Naive thymus-derived CD4-positive, alpha-beta T cell (primary cell): ENCODE measurements around the gene C14orf132. TPM values are rescaled to one million over a fixed set of nuclear protein-coding genes. Genes with fewer than 3 reads are reported as not detected.
A peak's percentile ranks its signal among the peaks of the same experiment; 100 is the strongest.

Source experiments
- ATAC-seq: fragments of 150-1000 bp; cut with Tn5 transposase; 2 replicates; pipeline ENCODE4 v1.10.0; 2021; ENCODE audit warnings: mild to moderate bottlenecking, moderate library complexity
- CTCF ChIA-PET: fragments of 350-600 bp; sonication (Branson Sonifier 250); formaldehyde crosslinking; loops from one replicate; lab custom pipeline; 2021; ENCODE audit warnings: antibody characterized with exemption; lab: Charles Lee
- POLR2A ChIA-PET: fragments of 350-600 bp; sonication (Branson Sonifier 250); formaldehyde crosslinking; loops from one replicate; lab custom pipeline; 2021; ENCODE audit warnings: antibody characterized with exemption, inconsistent platforms; lab: Charles Lee
- DNase-seq, 9 donors: peaks; one replicate each; pipeline versions ENCODE4 v3.0.0 to v3.0.0-alpha.2; 2020 to 2022; ENCODE audit warnings: mixed read lengths in 1 of 9
- H3K27ac ChIP-seq: one replicate; pipeline ENCODE4 v1.7.0; 2013; ENCODE audit warnings: mild to moderate bottlenecking, low read depth, low read length, moderate library complexity
- H3K27me3 ChIP-seq, 2 donors: one replicate each; pipeline ENCODE4 v1.7.0; 2013; ENCODE audit warnings: low read length in 2 of 2, mild to moderate bottlenecking in 2 of 2, moderate library complexity in 2 of 2; ENCODE audit not compliant: control insufficient read depth in 2 of 2, insufficient read depth in 2 of 2
- H3K36me3 ChIP-seq, 3 experiments: 1 replicate in 2 of 3; 2 replicates in 1 of 3; pipeline ENCODE4 v1.7.0; 2013; ENCODE audit warnings: low read length in 3 of 3, mild to moderate bottlenecking in 3 of 3, moderate library complexity in 1 of 3; ENCODE audit not compliant: insufficient read depth in 3 of 3, control insufficient read depth in 2 of 3
- H3K4me1 ChIP-seq, 2 donors: one replicate each; pipeline ENCODE4 v1.7.0; 2013; ENCODE audit warnings: low read length in 2 of 2, mild to moderate bottlenecking in 2 of 2, moderate library complexity in 1 of 2; ENCODE audit not compliant: control insufficient read depth in 2 of 2, insufficient read depth in 2 of 2
- H3K4me3 ChIP-seq: 2 replicates; pipeline ENCODE4 v1.7.0; 2013; ENCODE audit warnings: mild to moderate bottlenecking, low read length
- H3K9me3 ChIP-seq, 3 experiments: 1 replicate in 2 of 3; 2 replicates in 1 of 3; pipeline ENCODE4 v1.7.0; 2013; ENCODE audit warnings: low read length in 3 of 3; ENCODE audit not compliant: control insufficient read depth in 2 of 3
- H3K27ac Mint-ChIP-seq, 9 donors: one replicate each; pipeline ENCODE4 v1.8.0; 2020 to 2022; ENCODE audit warnings: mixed read lengths in 9 of 9, mild to moderate bottlenecking in 8 of 9, moderate library complexity in 5 of 9, inconsistent platforms in 2 of 9
- H3K27me3 Mint-ChIP-seq, 5 donors: one replicate each; pipeline ENCODE4 v1.8.0; 2021 to 2022; ENCODE audit warnings: mixed read lengths in 5 of 5, mild to moderate bottlenecking in 1 of 5
- H3K36me3 Mint-ChIP-seq, 5 donors: one replicate each; pipeline ENCODE4 v1.8.0; 2020 to 2022; ENCODE audit warnings: mixed read lengths in 5 of 5, mild to moderate bottlenecking in 3 of 5, inconsistent platforms in 1 of 5
- H3K4me1 Mint-ChIP-seq, 7 donors: one replicate each; pipeline ENCODE4 v1.8.0; 2020 to 2022; ENCODE audit warnings: mixed read lengths in 7 of 7, mild to moderate bottlenecking in 3 of 7, inconsistent platforms in 1 of 7
- H3K4me3 Mint-ChIP-seq, 10 donors: one replicate each; pipeline ENCODE4 v1.8.0; 2020 to 2022; ENCODE audit warnings: mild to moderate bottlenecking in 10 of 10, mixed read lengths in 10 of 10, moderate library complexity in 6 of 10, inconsistent platforms in 2 of 10
- H3K9me3 Mint-ChIP-seq, 11 donors: one replicate each; pipeline ENCODE4 v1.8.0; 2020 to 2022; ENCODE audit warnings: mixed read lengths in 11 of 11, mild to moderate bottlenecking in 4 of 11, inconsistent platforms in 1 of 11, moderate library complexity in 1 of 11
- intact Hi-C, 2 donors: fragments of 100-400 bp; cut with micrococcal nuclease; formaldehyde crosslinking; loops; one replicate each; pipeline ENCODE4 v1.15.1; 2023
- polyA plus RNA-seq, 2 donors: library from polyadenylated mRNA; unstranded; fragments of 300-500 nt; fragmentation: Illumina TruSeq; gene quantifications; one replicate each; pipeline ENCODE4 v1.2.3, GENCODE V29; 2021
- total RNA-seq, 6 experiments: library from RNA in 5 of 6; stranded (reverse) in 5 of 6; gene quantifications; 1 replicate in 5 of 6; 2 replicates in 1 of 6; pipeline ENCODE4 v1.2.3 and lab custom pipeline; 2021 to 2026

C14orf132 gene
- total and polyA plus RNA-seq, 7 experiments from 2014 or later, result 0.41 to 22.9 (median 7.2) TPM

DNA sequence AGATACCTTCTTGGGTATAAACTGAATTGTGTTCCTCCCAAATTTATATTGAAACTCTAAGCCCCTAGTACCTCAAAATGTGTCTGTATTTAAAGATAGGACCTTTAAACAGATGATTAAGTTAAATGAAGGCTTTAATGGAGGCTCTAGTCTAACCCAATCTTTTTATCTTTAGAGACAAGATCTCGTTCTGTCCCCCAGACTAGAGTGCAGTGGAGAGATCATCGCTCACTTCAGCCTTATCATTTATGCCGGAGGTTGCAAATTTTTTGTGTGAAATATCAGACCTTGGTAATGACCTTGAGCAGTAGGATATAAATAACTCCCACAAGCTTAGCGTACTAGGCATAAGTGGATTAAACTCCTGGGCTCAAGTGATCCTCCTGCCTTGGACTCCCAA is 81.8 kb downstream of the C14orf132 start:
- no peak for ATAC-seq
- H3K4me1 ChIP-seq, result peaks cover 6 to 31% of the 10 kb centered on the region in 2 donors
- Mint-ChIP-seq H3K4me1 (peaks cover 19 to 70% (median 63%) of the 10 kb centered on the region in 7 donors), H3K27me3 (no peaks in the 10 kb centered on the region), H3K4me3 (no peak overlapping the region), H3K27ac (peak overlapping the region in 1 of 9 donors; percentile 7), H3K9me3 (peaks cover 0 to 5% (median 0%) of the 10 kb centered on the region in 11 donors), H3K36me3 (no peaks in the 10 kb centered on the region)
- no peak for DNase-seq
- H3K9me3 ChIP-seq, result no peaks in the 10 kb centered on the region
- no peak overlapping the region for H3K27ac ChIP-seq
- no peaks in the 10 kb centered on the region for H3K36me3 ChIP-seq
- no peaks in the 10 kb centered on the region for H3K27me3 ChIP-seq
- ChIA-PET POLR2A (interaction anchor here (0.6 kb wide), 1 partner anchor 102 kb away, joined by 3 read pairs; no protein-coding TSS in a partner anchor), CTCF (interaction anchor here (1.3 kb wide), 1 partner anchor 17 kb away, joined by 4 read pairs; no protein-coding TSS in a partner anchor)
- H3K4me3 ChIP-seq, result no peak overlapping the region
- intact Hi-C loops, result loop anchor here in 1 of 2 donors (10.0 kb wide), 1 partner anchor 244 kb away; the partner anchor contains the start of genes ATG2B and GSKIP

GRCh38 chr14:96121660-96122395 is 82.7 kb downstream of the C14orf132 start:
- Mint-ChIP-seq H3K27ac (peak overlapping the region in 1 of 9 donors; percentile 15), H3K9me3 (peaks cover 0 to 5% (median 0%) of the 10 kb centered on the region in 11 donors)

DNA sequence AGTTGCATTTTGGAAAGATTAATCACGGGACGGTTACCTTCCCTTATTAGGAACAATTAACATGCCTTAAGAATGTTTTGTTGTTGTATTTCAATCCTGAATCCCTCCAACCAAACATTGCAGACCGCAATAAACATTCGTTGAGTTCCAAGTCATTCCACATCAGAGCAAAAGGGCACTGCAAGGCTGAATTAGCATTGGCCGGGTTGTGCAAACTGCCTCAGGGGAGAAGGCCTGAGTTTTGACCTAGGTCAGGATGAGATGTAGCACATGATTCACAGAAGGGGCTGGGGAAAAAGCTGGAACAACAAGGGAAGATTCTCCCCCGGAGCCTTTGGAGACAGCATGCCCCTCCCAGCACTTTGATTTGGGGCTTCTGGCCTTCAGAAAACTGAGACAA is 83.3 kb downstream of the C14orf132 start:
- intact Hi-C loops, result loop anchor here in 1 of 2 donors (10.0 kb wide), 1 partner anchor 242 kb away; the partner anchor contains the start of genes ATG2B and GSKIP
- Mint-ChIP-seq H3K9me3 (peaks cover 0 to 4% (median 0%) of the 10 kb centered on the region in 11 donors), H3K4me3 (no peak overlapping the region), H3K27me3 (no peaks in the 10 kb centered on the region), H3K36me3 (no peaks in the 10 kb centered on the region), H3K27ac (peak overlapping the region in 2 of 9 donors; percentile 31 to 48), H3K4me1 (peaks cover 16 to 73% (median 66%) of the 10 kb centered on the region in 7 donors)
- ChIA-PET CTCF (no interaction called here), POLR2A (no interaction called here)
- Histone ChIP-seq H3K27ac (no peak overlapping the region), H3K4me3 (no peak overlapping the region), H3K9me3 (no peaks in the 10 kb centered on the region), H3K27me3 (no peaks in the 10 kb centered on the region), H3K4me1 (peaks cover 15 to 33% of the 10 kb centered on the region in 2 donors), H3K36me3 (no peaks in the 10 kb centered on the region)
- DNase-seq (no peak), ATAC-seq (no peak)

More at GRCh38 chr14:96121660-96122395, 82.7 kb downstream of the C14orf132 start:
- Mint-ChIP-seq H3K4me1 (peaks cover 19 to 73% (median 66%) of the 10 kb centered on the region in 7 donors), H3K27me3 (no peaks in the 10 kb centered on the region), H3K4me3 (no peak overlapping the region), H3K36me3 (no peaks in the 10 kb centered on the region)
- H3K27me3 ChIP-seq, result no peaks in the 10 kb centered on the region
- no peaks in the 10 kb centered on the region for H3K36me3 ChIP-seq
- H3K4me3 ChIP-seq, result no peak overlapping the region
- ChIA-PET CTCF (no interaction called here), POLR2A (no interaction called here)
- ATAC-seq (no peak), DNase-seq (no peak)
- H3K9me3 ChIP-seq, result no peaks in the 10 kb centered on the region
- H3K4me1 ChIP-seq, result peaks cover 10 to 33% of the 10 kb centered on the region in 2 donors
- H3K27ac ChIP-seq, result no peak overlapping the region
- intact Hi-C loops, result loop anchor here in 1 of 2 donors (10.0 kb wide), 1 partner anchor 243 kb away; the partner anchor contains the start of genes ATG2B and GSKIP

GRCh38 chr14:96125536-96125935 is 86.4 kb downstream of the C14orf132 start:
- Histone ChIP-seq H3K27ac (peak overlapping the region; percentile 80), H3K9me3 (no peaks in the 10 kb centered on the region), H3K4me3 (no peak overlapping the region), H3K4me1 (peaks cover 15 to 32% of the 10 kb centered on the region in 2 donors), H3K36me3 (no peaks in the 10 kb centered on the region), H3K27me3 (no peaks in the 10 kb centered on the region)
- intact Hi-C loops, result loop anchor here in 1 of 2 donors (5.0 to 10.0 kb wide), 2 partner anchors 52 to 239 kb away; partner anchors contain the start of genes ATG2B and GSKIP
- no peak for ATAC-seq
- CTCF ChIA-PET, result interaction anchor here (1.1 to 4.8 kb wide), 2 partner anchors 13 to 24 kb away, joined by 5 to 30 read pairs; no protein-coding TSS in a partner anchor
- peak in 2 of 9 donors; percentile 2 to 7 for DNase-seq
- Mint-ChIP-seq H3K4me3 (peak overlapping the region in 9 of 10 donors; percentile 72 to 92 (median 81)), H3K4me1 (peaks cover 11 to 57% (median 49%) of the 10 kb centered on the region in 7 donors), H3K9me3 (peaks cover 0 to 4% (median 0%) of the 10 kb centered on the region in 11 donors), H3K27ac (peak overlapping the region; percentile 24 to 100 (median 99)), H3K27me3 (no peaks in the 10 kb centered on the region), H3K36me3 (no peaks in the 10 kb centered on the region)
- POLR2A ChIA-PET, result interaction anchor here (0.7 to 1.4 kb wide), 6 partner anchors 8 to 53 kb away, joined by 3 to 7 read pairs (median 4); no protein-coding TSS in a partner anchor

DNA sequence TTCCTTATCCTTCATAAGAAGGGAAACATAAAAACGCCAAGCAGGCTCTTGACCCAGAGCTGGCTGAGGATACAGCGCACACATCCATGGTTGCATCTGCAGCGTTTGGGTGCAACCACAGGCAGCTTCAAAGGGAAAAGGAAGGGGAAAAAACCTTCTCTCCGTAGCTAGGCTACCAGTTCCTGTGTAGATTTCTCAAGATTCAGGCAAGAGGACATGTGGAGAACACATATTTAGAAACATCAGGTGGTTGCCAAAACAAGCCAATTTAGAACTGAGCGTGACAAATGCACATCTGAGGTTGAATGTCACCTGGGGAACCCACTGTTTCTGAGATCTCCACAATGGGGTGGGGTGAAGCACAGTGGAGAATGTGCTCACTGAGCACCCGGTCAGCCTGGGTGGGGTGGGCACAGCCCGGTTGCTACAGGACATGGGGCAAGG is 87.2 kb downstream of the C14orf132 start:
- Mint-ChIP-seq H3K27ac (peak overlapping the region; percentile 96 to 100 (median 99)), H3K4me1 (peaks cover 11 to 58% (median 49%) of the 10 kb centered on the region in 7 donors), H3K27me3 (no peaks in the 10 kb centered on the region), H3K36me3 (no peaks in the 10 kb centered on the region), H3K9me3 (peaks cover 0 to 4% (median 0%) of the 10 kb centered on the region in 11 donors), H3K4me3 (peak overlapping the region; percentile 60 to 92 (median 80))
- POLR2A ChIA-PET, result interaction anchor here (0.6 to 2.4 kb wide), 8 partner anchors 9 to 1800 kb away, joined by 3 to 8 read pairs (median 4); no protein-coding TSS in a partner anchor
- peak overlapping the region; percentile 80 for H3K27ac ChIP-seq
- ATAC-seq (peak; percentile 93), DNase-seq (peak in 8 of 9 donors; percentile 33 to 92 (median 82))
- H3K27me3 ChIP-seq, result no peaks in the 10 kb centered on the region
- peaks cover 15 to 32% of the 10 kb centered on the region in 2 donors for H3K4me1 ChIP-seq
- intact Hi-C loops, result loop anchor here (1.0 to 10.0 kb wide), 7 partner anchors 9 to 376 kb away; partner anchors contain the start of genes ATG2B (in 1 of the 2), GSKIP (in 1 of the 2) and PAPOLA (in 1 of the 2)
- CTCF ChIA-PET, result interaction anchor here (0.6 to 4.8 kb wide), 5 partner anchors 10 to 148 kb away, joined by 3 to 30 read pairs (median 4); no protein-coding TSS in a partner anchor
- no peaks in the 10 kb centered on the region for H3K36me3 ChIP-seq
- no peaks in the 10 kb centered on the region for H3K9me3 ChIP-seq
- peak overlapping the region; percentile 5 for H3K4me3 ChIP-seq

DNA sequence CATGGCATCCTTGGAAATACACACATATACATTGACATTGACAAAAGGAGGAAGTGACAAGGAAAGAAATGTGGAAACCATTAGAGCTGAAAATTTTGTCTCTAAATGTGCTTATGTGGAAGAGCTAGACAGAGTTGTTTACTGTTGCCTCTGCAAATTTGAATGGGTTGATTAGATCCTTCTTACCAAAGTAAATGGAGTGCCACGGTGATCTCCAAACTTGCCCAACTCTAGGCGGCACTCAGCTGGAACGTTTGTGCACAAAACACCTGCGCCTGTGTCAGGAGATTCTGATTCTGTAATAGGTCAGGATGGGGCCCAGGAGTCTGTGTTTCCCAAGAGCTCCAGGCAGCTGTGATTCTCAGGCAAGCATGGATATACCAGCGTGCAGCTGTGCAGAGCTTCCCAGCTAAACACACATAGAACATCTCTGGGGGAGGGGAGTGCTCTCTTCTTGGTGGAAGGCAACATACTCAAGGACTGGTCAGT is 87.7 kb downstream of the C14orf132 start:
- CTCF ChIA-PET, result interaction anchor here (0.6 to 4.8 kb wide), 7 partner anchors 10 to 149 kb away, joined by 3 to 30 read pairs (median 4); no protein-coding TSS in a partner anchor
- peaks cover 11 to 58% (median 49%) of the 10 kb centered on the region in 7 donors for H3K4me1 Mint-ChIP-seq
- H3K9me3 Mint-ChIP-seq, result peaks cover 0 to 4% (median 0%) of the 10 kb centered on the region in 11 donors
- H3K36me3 Mint-ChIP-seq, result no peaks in the 10 kb centered on the region
- Histone ChIP-seq H3K36me3 (no peaks in the 10 kb centered on the region), H3K9me3 (no peaks in the 10 kb centered on the region), H3K27ac (peak overlapping the region; percentile 80), H3K4me1 (peaks cover 15 to 32% of the 10 kb centered on the region in 2 donors), H3K4me3 (peak overlapping the region; percentile 5), H3K27me3 (no peaks in the 10 kb centered on the region)
- POLR2A ChIA-PET, result interaction anchor here (0.7 to 2.4 kb wide), 9 partner anchors 10 to 1800 kb away, joined by 3 to 8 read pairs (median 4); no protein-coding TSS in a partner anchor
- DNase-seq, result peak in 1 of 9 donors; percentile 19
- H3K27ac Mint-ChIP-seq, result peak overlapping the region; percentile 96 to 100 (median 99)
- H3K27me3 Mint-ChIP-seq, result no peaks in the 10 kb centered on the region
- peak; percentile 31 for ATAC-seq
- peak overlapping the region; percentile 60 to 92 (median 80) for H3K4me3 Mint-ChIP-seq
- intact Hi-C loops, result loop anchor here (1.0 to 10.0 kb wide), 7 partner anchors 10 to 375 kb away; partner anchors contain the start of genes ATG2B (in 1 of the 2), GSKIP (in 1 of the 2) and PAPOLA (in 1 of the 2)
